Body of pancreas (tissue), 4 donors: Measurements from ENCODE around the gene PCGF5.

Source experiments
- CTCF ChIP-seq, 7 experiments: fragments of 450-650 bp in 4 of 7; fragments of 200-600 bp in 3 of 7; sonication (generic) in 3 of 7; IDR thresholded peaks; one replicate each; pipeline ENCODE4 v1.5.1; 2016 to 2019; ENCODE audit warnings: antibody characterized with exemption in 7 of 7
- POLR2A ChIP-seq, 3 donors: fragments of 450-650 bp; IDR thresholded peaks; one replicate each; pipeline ENCODE4 v1.6.1; 2016; ENCODE audit warnings: antibody characterized with exemption in 3 of 3, mild to moderate bottlenecking in 2 of 3

DNA sequence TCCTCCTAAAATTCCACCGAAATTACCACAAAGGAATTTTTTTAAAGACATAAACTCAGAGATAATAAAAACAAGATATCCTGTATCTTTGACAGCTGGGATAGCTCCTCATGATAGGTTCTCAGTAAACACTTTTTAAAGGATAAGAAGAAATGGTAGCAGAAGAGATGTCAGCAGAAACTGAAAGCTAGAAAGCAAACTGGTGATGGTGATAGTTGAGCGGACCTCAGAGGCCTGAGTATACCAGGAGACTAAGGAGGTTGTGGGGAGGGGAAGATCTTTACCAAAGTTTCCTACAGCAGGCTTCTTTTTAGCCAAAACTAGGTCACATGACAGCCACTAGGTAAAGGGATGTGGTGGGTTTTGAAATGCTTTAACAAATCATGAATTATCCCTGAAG, 22.5 kb downstream of the PCGF5 start:
- TF ChIP-seq POLR2A (IDR thresholded peaks at IDR 0.05) (no peak), CTCF (IDR thresholded peaks at IDR 0.05) (no peak)
